Natural killer cell treated with Interleukin-12 subunit alpha and Interleukin-12 subunit beta and Interleukin-15 and Interleukin-18, amount 100 ng/mL, for 72 hours (primary cell): ENCODE measurements around the gene ADAM17. TPM values are rescaled to one million over a fixed set of nuclear protein-coding genes. Genes with fewer than 3 reads are reported as not detected.
"Not testable (repeated sequence)": the region's sequence is repeated elsewhere in the genome, so short reads cannot be mapped to it uniquely, and the experiment has no call there.

Experiments
- ATAC-seq, 2 donors: fragments of 150-1000 bp; cut with Tn5 transposase in 1 of 2; sonication (Bioruptor Pico), chemical (Tn5 transposase) in 1 of 2; 2 replicates each; pipeline ENCODE4 v1.10.0; 2021
- DNase-seq: peaks from one replicate; pipeline ENCODE4 v3.0.0; 2022; ENCODE audit warnings: low spot score
- H3K27ac Mint-ChIP-seq, 2 donors: 1 replicate in 1 of 2; 2 replicates in 1 of 2; pipeline ENCODE4 v1.8.0; 2022; ENCODE audit warnings: mixed read lengths in 2 of 2, mild to moderate bottlenecking in 1 of 2, moderate library complexity in 1 of 2
- H3K27me3 Mint-ChIP-seq, 2 donors: 1 replicate in 1 of 2; 2 replicates in 1 of 2; pipeline ENCODE4 v1.8.0; 2022; ENCODE audit warnings: mixed read lengths in 2 of 2
- H3K36me3 Mint-ChIP-seq: one replicate; pipeline ENCODE4 v1.8.0; 2022; ENCODE audit warnings: mixed read lengths
- H3K4me1 Mint-ChIP-seq, 2 donors: 1 replicate in 1 of 2; 2 replicates in 1 of 2; pipeline ENCODE4 v1.8.0; 2022; ENCODE audit warnings: low read depth in 2 of 2, mixed read lengths in 2 of 2, mild to moderate bottlenecking in 1 of 2
- H3K4me3 Mint-ChIP-seq: one replicate; pipeline ENCODE4 v1.8.0; 2022; ENCODE audit warnings: mixed read lengths
- H3K9me3 Mint-ChIP-seq: 2 replicates; pipeline ENCODE4 v1.8.0; 2022; ENCODE audit warnings: mixed read lengths
- total RNA-seq, 2 donors: library from RNA; stranded (reverse); gene quantifications; one replicate each; pipeline ENCODE4 v1.2.3, GENCODE V29; 2022

ADAM17 gene
- total RNA-seq, 2 donors from 2014 or later, result 62.1 to 85.1 TPM

- H3K9me3 Mint-ChIP-seq, ATAC-seq, H3K4me3 Mint-ChIP-seq, DNase-seq, H3K27me3 Mint-ChIP-seq: not testable (repeated sequence)
- H3K4me1 Mint-ChIP-seq, result peaks cover 13 to 17% of the 10 kb centered on the region in 2 donors
- H3K27ac Mint-ChIP-seq, result peak overlapping the region; percentile 52
- peaks cover 12% of the 10 kb centered on the region for H3K36me3 Mint-ChIP-seq
These were observed 29.3 kb upstream of the ADAM17 start for GRCh38 chr2:9584902-9585301.

- ATAC-seq, result no peak
These were observed 27.0 kb upstream of the ADAM17 start for GRCh38 chr2:9582624-9583023.

GRCh38 chr2:9578467-9579235 lies 23.0 kb upstream of the ADAM17 start:
- H3K4me1 Mint-ChIP-seq, result peaks cover 4 to 6% of the 10 kb centered on the region in 2 donors
- H3K36me3 Mint-ChIP-seq, result no peaks in the 10 kb centered on the region
- ATAC-seq (no peak), DNase-seq (no peak)
- no peaks in the 10 kb centered on the region for H3K9me3 Mint-ChIP-seq
- no peaks in the 10 kb centered on the region for H3K27me3 Mint-ChIP-seq
- H3K27ac Mint-ChIP-seq, result no peak overlapping the region
- no peak overlapping the region for H3K4me3 Mint-ChIP-seq

More at GRCh38 chr2:9582624-9583023, 27.0 kb upstream of the ADAM17 start:
- no peak for DNase-seq
- Mint-ChIP-seq H3K9me3 (no peaks in the 10 kb centered on the region), H3K36me3 (peaks cover 12% of the 10 kb centered on the region), H3K27ac (no peak overlapping the region), H3K27me3 (no peaks in the 10 kb centered on the region), H3K4me3 (no peak overlapping the region), H3K4me1 (peaks cover 11 to 15% of the 10 kb centered on the region in 2 donors)

- no peak overlapping the region for H3K4me3 Mint-ChIP-seq
- H3K27ac Mint-ChIP-seq, result peak overlapping the region in 1 of 2 donors; percentile 36
- DNase-seq (no peak), ATAC-seq (no peak)
- H3K36me3 Mint-ChIP-seq, result no peaks in the 10 kb centered on the region
- peaks cover 4 to 8% of the 10 kb centered on the region in 2 donors for H3K4me1 Mint-ChIP-seq
- no peaks in the 10 kb centered on the region for H3K27me3 Mint-ChIP-seq
- no peaks in the 10 kb centered on the region for H3K9me3 Mint-ChIP-seq
These were observed 18.7 kb upstream of the ADAM17 start for GRCh38 chr2:9574331-9574730.

- Mint-ChIP-seq H3K4me1 (peaks cover 4 to 8% of the 10 kb centered on the region in 2 donors), H3K4me3 (no peak overlapping the region), H3K9me3 (no peaks in the 10 kb centered on the region), H3K27me3 (no peaks in the 10 kb centered on the region), H3K36me3 (no peaks in the 10 kb centered on the region), H3K27ac (no peak overlapping the region)
- ATAC-seq (no peak), DNase-seq (no peak)
These were observed 18.2 kb upstream of the ADAM17 start for GRCh38 chr2:9573840-9574239.

- ATAC-seq (no peak), DNase-seq (no peak)
- H3K27ac Mint-ChIP-seq, result no peak overlapping the region
- no peaks in the 10 kb centered on the region for H3K9me3 Mint-ChIP-seq
- H3K36me3 Mint-ChIP-seq, result no peaks in the 10 kb centered on the region
- no peaks in the 10 kb centered on the region for H3K27me3 Mint-ChIP-seq
- peaks cover 4 to 8% of the 10 kb centered on the region in 2 donors for H3K4me1 Mint-ChIP-seq
- no peak overlapping the region for H3K4me3 Mint-ChIP-seq
These were observed 17.5 kb upstream of the ADAM17 start for GRCh38 chr2:9573013-9573720.

- H3K27ac Mint-ChIP-seq, result no peak overlapping the region
- no peak overlapping the region for H3K4me3 Mint-ChIP-seq
- no peaks in the 10 kb centered on the region for H3K36me3 Mint-ChIP-seq
- no peaks in the 10 kb centered on the region for H3K27me3 Mint-ChIP-seq
- ATAC-seq (no peak), DNase-seq (no peak)
- peaks cover 4 to 8% of the 10 kb centered on the region in 2 donors for H3K4me1 Mint-ChIP-seq
- H3K9me3 Mint-ChIP-seq, result no peaks in the 10 kb centered on the region
These were observed 14.8 kb upstream of the ADAM17 start for GRCh38 chr2:9570182-9571060.

- Mint-ChIP-seq H3K27me3 (no peaks in the 10 kb centered on the region), H3K27ac (no peak overlapping the region), H3K4me3 (no peak overlapping the region), H3K4me1 (no peaks in the 10 kb centered on the region), H3K9me3 (no peaks in the 10 kb centered on the region), H3K36me3 (no peaks in the 10 kb centered on the region)
- no peak for ATAC-seq
- no peak for DNase-seq
These were observed 10.0 kb upstream of the ADAM17 start for GRCh38 chr2:9565436-9566153.

- Mint-ChIP-seq H3K27ac (peak overlapping the region in 1 of 2 donors; percentile 21), H3K27me3 (no peaks in the 10 kb centered on the region), H3K4me3 (no peak overlapping the region), H3K36me3 (no peaks in the 10 kb centered on the region), H3K9me3 (no peaks in the 10 kb centered on the region), H3K4me1 (peaks cover 13 to 15% of the 10 kb centered on the region in 2 donors)
- no peak for ATAC-seq
- DNase-seq, result no peak
These were observed 5.0 kb upstream of the ADAM17 start for GRCh38 chr2:9560628-9561027.

GRCh38 chr2:9558948-9559381 lies 3.3 kb upstream of the ADAM17 start:
- H3K27ac Mint-ChIP-seq, result peak overlapping the region in 1 of 2 donors; percentile 34
- H3K4me1 Mint-ChIP-seq, result peaks cover 24 to 30% of the 10 kb centered on the region in 2 donors
- peaks cover 8% of the 10 kb centered on the region for H3K36me3 Mint-ChIP-seq
- ATAC-seq, result no peak
- H3K4me3 Mint-ChIP-seq, result no peak overlapping the region
- no peaks in the 10 kb centered on the region for H3K9me3 Mint-ChIP-seq
- no peak for DNase-seq
- no peaks in the 10 kb centered on the region for H3K27me3 Mint-ChIP-seq

- H3K4me3 Mint-ChIP-seq, result peak overlapping the region; percentile 95
- ATAC-seq, result peak in 1 of 2 donors; percentile 49
- no peaks in the 10 kb centered on the region for H3K9me3 Mint-ChIP-seq
- H3K27ac Mint-ChIP-seq, result peak overlapping the region; percentile 94
- no peaks in the 10 kb centered on the region for H3K27me3 Mint-ChIP-seq
- peaks cover 15% of the 10 kb centered on the region for H3K36me3 Mint-ChIP-seq
- H3K4me1 Mint-ChIP-seq, result peaks cover 43 to 51% of the 10 kb centered on the region in 2 donors
- DNase-seq, result no peak
These were observed 602 bp upstream of the ADAM17 start for GRCh38 chr2:9556121-9556743.

- peak overlapping the region; percentile 95 for H3K4me3 Mint-ChIP-seq
- H3K9me3 Mint-ChIP-seq, result no peaks in the 10 kb centered on the region
- peak overlapping the region; percentile 94 for H3K27ac Mint-ChIP-seq
- peaks cover 15% of the 10 kb centered on the region for H3K36me3 Mint-ChIP-seq
- no peaks in the 10 kb centered on the region for H3K27me3 Mint-ChIP-seq
- H3K4me1 Mint-ChIP-seq, result peaks cover 47 to 58% of the 10 kb centered on the region in 2 donors
- ATAC-seq, result no peak
- no peak for DNase-seq
These were observed 721 bp downstream of the ADAM17 start for GRCh38 chr2:9554921-9555296.
